ENCODE measurements around the gene MARVELD3.

The MARVELD3 gene

GRCh38 chr16:71637398-71637797, 11.4 kb downstream of the MARVELD3 start:
- Mint-ChIP-seq H3K27ac (no peak overlapping the region), H3K4me3 (no peak overlapping the region), H3K4me1 (ENCODE audit: low read depth) (no peaks in the 10 kb centered on the region), H3K36me3 (no peaks in the 10 kb centered on the region), H3K27me3 (no peaks in the 10 kb centered on the region), H3K9me3 (ENCODE audit: low read depth) (no peaks in the 10 kb centered on the region)

GRCh38 chr16:71645450-71645849, 19.5 kb downstream of the MARVELD3 start:
- H3K4me3 Mint-ChIP-seq = no peak overlapping the region
- no peaks in the 10 kb centered on the region for H3K4me1 Mint-ChIP-seq (ENCODE audit: low read depth)
- no peaks in the 10 kb centered on the region for H3K9me3 Mint-ChIP-seq (ENCODE audit: low read depth)
- H3K27me3 Mint-ChIP-seq = no peaks in the 10 kb centered on the region
- H3K36me3 Mint-ChIP-seq = peaks cover 4% of the 10 kb centered on the region
- H3K27ac Mint-ChIP-seq = no peak overlapping the region

- no peaks in the 10 kb centered on the region for H3K9me3 Mint-ChIP-seq (ENCODE audit: low read depth)
- H3K4me3 Mint-ChIP-seq = no peak overlapping the region
- H3K4me1 Mint-ChIP-seq (ENCODE audit: low read depth) = no peaks in the 10 kb centered on the region
- H3K27me3 Mint-ChIP-seq = no peaks in the 10 kb centered on the region
- H3K27ac Mint-ChIP-seq = no peak overlapping the region
- peaks cover 4% of the 10 kb centered on the region for H3K36me3 Mint-ChIP-seq
These were observed 21.4 kb downstream of the MARVELD3 start for GRCh38 chr16:71647391-71647790.

GRCh38 chr16:71648162-71648561, 22.2 kb downstream of the MARVELD3 start:
- no peaks in the 10 kb centered on the region for H3K27me3 Mint-ChIP-seq
- H3K9me3 Mint-ChIP-seq (ENCODE audit: low read depth) = no peaks in the 10 kb centered on the region
- no peaks in the 10 kb centered on the region for H3K4me1 Mint-ChIP-seq (ENCODE audit: low read depth)
- no peak overlapping the region for H3K27ac Mint-ChIP-seq
- peaks cover 8% of the 10 kb centered on the region for H3K36me3 Mint-ChIP-seq
- H3K4me3 Mint-ChIP-seq = no peak overlapping the region

- Mint-ChIP-seq H3K9me3 (ENCODE audit: low read depth) (no peaks in the 10 kb centered on the region), H3K27ac (no peak overlapping the region), H3K4me1 (ENCODE audit: low read depth) (no peaks in the 10 kb centered on the region), H3K36me3 (peaks cover 8% of the 10 kb centered on the region), H3K27me3 (no peaks in the 10 kb centered on the region), H3K4me3 (no peak overlapping the region)
These were observed 22.9 kb downstream of the MARVELD3 start for GRCh38 chr16:71648921-71649320.

- Mint-ChIP-seq H3K9me3 (ENCODE audit: low read depth) (no peaks in the 10 kb centered on the region), H3K27me3 (no peaks in the 10 kb centered on the region), H3K27ac (no peak overlapping the region), H3K4me1 (ENCODE audit: low read depth) (no peaks in the 10 kb centered on the region), H3K4me3 (no peak overlapping the region), H3K36me3 (peaks cover 8% of the 10 kb centered on the region)
These were observed 23.7 kb downstream of the MARVELD3 start for GRCh38 chr16:71649704-71650103.

- H3K27ac Mint-ChIP-seq = no peak overlapping the region
- peaks cover 6% of the 10 kb centered on the region for H3K36me3 Mint-ChIP-seq
- H3K9me3 Mint-ChIP-seq (ENCODE audit: low read depth) = no peaks in the 10 kb centered on the region
These were observed 32.8 kb downstream of the MARVELD3 start for GRCh38 chr16:71658771-71659170.

GRCh38 chr16:71659471-71659870, 33.5 kb downstream of the MARVELD3 start:
- no peaks in the 10 kb centered on the region for H3K4me1 Mint-ChIP-seq (ENCODE audit: low read depth)
- peaks cover 10% of the 10 kb centered on the region for H3K36me3 Mint-ChIP-seq
- no peaks in the 10 kb centered on the region for H3K27me3 Mint-ChIP-seq
- no peak overlapping the region for H3K4me3 Mint-ChIP-seq
- H3K9me3 Mint-ChIP-seq (ENCODE audit: low read depth) = no peaks in the 10 kb centered on the region
- H3K27ac Mint-ChIP-seq = no peak overlapping the region

More at GRCh38 chr16:71658771-71659170, 32.8 kb downstream of the MARVELD3 start:
- Mint-ChIP-seq H3K4me3 (no peak overlapping the region), H3K4me1 (ENCODE audit: low read depth) (no peaks in the 10 kb centered on the region), H3K27me3 (no peaks in the 10 kb centered on the region)

GRCh38 chr16:71666264-71666663, 40.3 kb downstream of the MARVELD3 start:
- Mint-ChIP-seq H3K4me3 (no peak overlapping the region), H3K27ac (no peak overlapping the region), H3K27me3 (no peaks in the 10 kb centered on the region), H3K4me1 (ENCODE audit: low read depth) (no peaks in the 10 kb centered on the region), H3K36me3 (peaks cover 9% of the 10 kb centered on the region), H3K9me3 (ENCODE audit: low read depth) (no peaks in the 10 kb centered on the region)

GRCh38 chr16:71666928-71667707, 41.1 kb downstream of the MARVELD3 start:
- peaks cover 9% of the 10 kb centered on the region for H3K36me3 Mint-ChIP-seq
- H3K27ac Mint-ChIP-seq = no peak overlapping the region

GRCh38 chr16:71669926-71670536, 44.0 kb downstream of the MARVELD3 start:
- H3K36me3 Mint-ChIP-seq = peaks cover 7% of the 10 kb centered on the region
- H3K4me3 Mint-ChIP-seq = no peak overlapping the region
- H3K9me3 Mint-ChIP-seq (ENCODE audit: low read depth) = no peaks in the 10 kb centered on the region
- no peaks in the 10 kb centered on the region for H3K27me3 Mint-ChIP-seq
- H3K27ac Mint-ChIP-seq = no peak overlapping the region
- H3K4me1 Mint-ChIP-seq (ENCODE audit: low read depth) = no peaks in the 10 kb centered on the region

More at GRCh38 chr16:71666928-71667707, 41.1 kb downstream of the MARVELD3 start:
- H3K9me3 Mint-ChIP-seq (ENCODE audit: low read depth) = no peaks in the 10 kb centered on the region
- H3K4me1 Mint-ChIP-seq (ENCODE audit: low read depth) = no peaks in the 10 kb centered on the region
- H3K4me3 Mint-ChIP-seq = no peak overlapping the region
- H3K27me3 Mint-ChIP-seq = no peaks in the 10 kb centered on the region

- Mint-ChIP-seq H3K9me3 (ENCODE audit: low read depth) (no peaks in the 10 kb centered on the region), H3K36me3 (peaks cover 7% of the 10 kb centered on the region), H3K4me3 (no peak overlapping the region), H3K27ac (no peak overlapping the region), H3K4me1 (ENCODE audit: low read depth) (no peaks in the 10 kb centered on the region), H3K27me3 (no peaks in the 10 kb centered on the region)
These were observed 44.6 kb downstream of the MARVELD3 start for GRCh38 chr16:71670537-71670936.

GRCh38 chr16:71671165-71671564, 45.2 kb downstream of the MARVELD3 start:
- Mint-ChIP-seq H3K4me1 (ENCODE audit: low read depth) (no peaks in the 10 kb centered on the region), H3K9me3 (ENCODE audit: low read depth) (no peaks in the 10 kb centered on the region), H3K27me3 (no peaks in the 10 kb centered on the region), H3K36me3 (peaks cover 9% of the 10 kb centered on the region), H3K27ac (no peak overlapping the region), H3K4me3 (no peak overlapping the region)

GRCh38 chr16:71672125-71672524, 46.1 kb downstream of the MARVELD3 start:
- no peak overlapping the region for H3K27ac Mint-ChIP-seq
- H3K27me3 Mint-ChIP-seq = no peaks in the 10 kb centered on the region
- H3K4me1 Mint-ChIP-seq (ENCODE audit: low read depth) = no peaks in the 10 kb centered on the region
- peaks cover 13% of the 10 kb centered on the region for H3K36me3 Mint-ChIP-seq
- no peaks in the 10 kb centered on the region for H3K9me3 Mint-ChIP-seq (ENCODE audit: low read depth)
- no peak overlapping the region for H3K4me3 Mint-ChIP-seq

- Mint-ChIP-seq H3K27ac (no peak overlapping the region), H3K4me1 (ENCODE audit: low read depth) (no peaks in the 10 kb centered on the region), H3K27me3 (no peaks in the 10 kb centered on the region), H3K4me3 (no peak overlapping the region), H3K36me3 (peaks cover 13% of the 10 kb centered on the region), H3K9me3 (ENCODE audit: low read depth) (no peaks in the 10 kb centered on the region)
These were observed 47.0 kb downstream of the MARVELD3 start for GRCh38 chr16:71672803-71673581.
